Measurements from ENCODE around the gene SLTM.

DNA sequence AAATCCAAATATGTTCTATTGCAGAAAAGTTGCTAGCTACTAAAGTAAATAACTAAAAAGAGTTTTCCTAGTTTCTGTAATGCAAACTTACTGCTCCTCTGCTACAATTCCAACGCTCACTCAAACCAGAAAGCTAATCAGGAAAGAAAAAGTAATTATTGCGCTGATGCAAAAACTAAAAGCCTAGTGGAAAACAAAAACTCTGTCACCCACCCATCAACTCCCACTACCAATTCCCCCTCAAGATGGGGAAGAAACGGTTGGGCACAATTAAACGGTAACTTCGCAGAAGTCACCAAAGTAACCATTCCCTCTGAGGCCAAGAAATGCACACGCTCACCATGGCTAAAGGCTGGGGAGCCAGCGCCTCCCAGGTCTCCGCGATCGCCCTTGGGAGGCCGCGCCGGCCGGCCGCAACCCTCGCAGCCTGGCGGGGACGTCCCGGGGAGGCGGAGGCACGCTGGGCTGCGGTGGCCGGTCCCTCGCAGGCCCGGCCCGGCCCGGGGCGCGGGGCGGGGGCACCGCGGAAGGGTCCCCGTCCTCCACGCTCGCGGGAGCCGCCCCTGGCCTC lies 684 bp downstream of the SLTM start:
- no peak for TF ChIP-seq EP300 (IDR thresholded peaks at IDR 0.05; ENCODE audit: borderline replicate concordance)
- TF ChIP-seq, protein P1, sequence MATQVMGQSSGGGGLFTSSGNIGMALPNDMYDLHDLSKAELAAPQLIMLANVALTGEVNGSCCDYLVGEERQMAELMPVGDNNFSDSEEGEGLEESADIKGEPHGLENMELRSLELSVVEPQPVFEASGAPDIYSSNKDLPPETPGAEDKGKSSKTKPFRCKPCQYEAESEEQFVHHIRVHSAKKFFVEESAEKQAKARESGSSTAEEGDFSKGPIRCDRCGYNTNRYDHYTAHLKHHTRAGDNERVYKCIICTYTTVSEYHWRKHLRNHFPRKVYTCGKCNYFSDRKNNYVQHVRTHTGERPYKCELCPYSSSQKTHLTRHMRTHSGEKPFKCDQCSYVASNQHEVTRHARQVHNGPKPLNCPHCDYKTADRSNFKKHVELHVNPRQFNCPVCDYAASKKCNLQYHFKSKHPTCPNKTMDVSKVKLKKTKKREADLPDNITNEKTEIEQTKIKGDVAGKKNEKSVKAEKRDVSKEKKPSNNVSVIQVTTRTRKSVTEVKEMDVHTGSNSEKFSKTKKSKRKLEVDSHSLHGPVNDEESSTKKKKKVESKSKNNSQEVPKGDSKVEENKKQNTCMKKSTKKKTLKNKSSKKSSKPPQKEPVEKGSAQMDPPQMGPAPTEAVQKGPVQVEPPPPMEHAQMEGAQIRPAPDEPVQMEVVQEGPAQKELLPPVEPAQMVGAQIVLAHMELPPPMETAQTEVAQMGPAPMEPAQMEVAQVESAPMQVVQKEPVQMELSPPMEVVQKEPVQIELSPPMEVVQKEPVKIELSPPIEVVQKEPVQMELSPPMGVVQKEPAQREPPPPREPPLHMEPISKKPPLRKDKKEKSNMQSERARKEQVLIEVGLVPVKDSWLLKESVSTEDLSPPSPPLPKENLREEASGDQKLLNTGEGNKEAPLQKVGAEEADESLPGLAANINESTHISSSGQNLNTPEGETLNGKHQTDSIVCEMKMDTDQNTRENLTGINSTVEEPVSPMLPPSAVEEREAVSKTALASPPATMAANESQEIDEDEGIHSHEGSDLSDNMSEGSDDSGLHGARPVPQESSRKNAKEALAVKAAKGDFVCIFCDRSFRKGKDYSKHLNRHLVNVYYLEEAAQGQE (IDR thresholded peaks at IDR 0.05; ENCODE audit: low read depth) = no peak
- TF ChIP-seq RAD21 (IDR thresholded peaks at IDR 0.05; ENCODE audit: low read depth) = no peak
- TF ChIP-seq CREB1 (IDR thresholded peaks at IDR 0.05; ENCODE audit: low read depth) = no peak
- TF ChIP-seq YY1 (IDR thresholded peaks at IDR 0.05; ENCODE audit: low read depth) = no peak
- no peak for TF ChIP-seq TAF1 (IDR thresholded peaks at IDR 0.05; ENCODE audit: low read depth)
- TF ChIP-seq, protein P2, sequence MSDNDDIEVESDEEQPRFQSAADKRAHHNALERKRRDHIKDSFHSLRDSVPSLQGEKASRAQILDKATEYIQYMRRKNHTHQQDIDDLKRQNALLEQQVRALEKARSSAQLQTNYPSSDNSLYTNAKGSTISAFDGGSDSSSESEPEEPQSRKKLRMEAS (IDR thresholded peaks at IDR 0.05) = no peak

Measured in Ishikawa (cell line).